Epithelial cell of proximal tubule (primary cell): ENCODE results near the gene RABGAP1L. TPM values are rescaled to one million over a fixed set of nuclear protein-coding genes. Genes with fewer than 3 reads are reported as not detected.

Experiments
- DNase-seq: peaks from one replicate; pipeline ENCODE4 v3.0.0-alpha.2; 2011; ENCODE audit warnings: low read depth
- H3K4me3 ChIP-seq: 2 replicates; pipeline ENCODE4 v1.5.1; 2011; ENCODE audit warnings: low read depth, mild to moderate bottlenecking, low read length
- CTCF ChIP-seq: conservative IDR thresholded peaks from 2 replicates; pipeline ENCODE4 v1.5.1; 2012; ENCODE audit warnings: low read depth, mild to moderate bottlenecking, low read length
- total RNA-seq: library from RNA; depleted of rRNA; stranded (reverse); fragments of >200 nt; gene quantifications from 2 replicates; pipeline ENCODE4 v1.2.3, GENCODE V29; 2015

Gene RABGAP1L
- total RNA-seq, 1 donor from 2014 or later: 16.3 TPM

DNA sequence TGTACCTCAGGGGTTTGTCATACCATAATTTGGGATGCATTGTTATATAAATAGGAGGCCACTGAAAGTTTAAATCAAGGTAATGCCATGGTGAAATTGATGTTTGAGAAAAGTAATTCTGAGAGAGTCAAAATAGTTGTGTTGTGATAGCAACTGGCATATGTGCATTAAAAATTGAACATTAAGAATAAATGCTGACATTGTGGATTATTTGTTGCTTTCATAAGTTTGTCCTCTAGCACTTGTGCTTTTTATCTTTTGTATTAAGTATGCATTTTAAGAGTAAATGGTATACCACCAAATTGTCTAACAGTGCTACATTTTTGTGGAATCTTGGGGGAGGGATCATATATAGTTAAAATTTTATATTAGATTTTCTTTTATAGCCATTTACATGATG, 564.5 kb downstream of the RABGAP1L start:
- no peak overlapping the region for H3K4me3 ChIP-seq
- no peak for TF ChIP-seq CTCF
- no peak for DNase-seq

DNA sequence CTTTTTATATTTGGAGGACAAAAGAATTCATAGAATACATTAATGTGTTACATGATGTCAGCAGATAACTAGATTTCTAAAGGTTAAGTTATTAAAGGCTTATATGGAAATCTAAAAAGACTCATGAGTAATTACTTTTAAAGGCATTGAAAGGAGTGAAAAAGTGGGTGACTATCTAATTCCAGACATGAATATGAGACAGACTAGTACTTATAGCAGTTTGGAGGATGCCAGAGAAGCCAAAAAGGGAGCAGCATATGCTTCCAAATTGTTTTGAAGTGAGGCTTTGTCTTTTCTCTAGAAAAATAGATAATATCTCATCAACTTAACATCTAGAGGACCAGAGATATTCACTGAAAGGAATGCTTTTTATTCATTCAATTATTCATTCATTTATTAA, 564.9 kb downstream of the RABGAP1L start:
- no peak for TF ChIP-seq CTCF
- no peak for DNase-seq
- H3K4me3 ChIP-seq: no peak overlapping the region

DNA sequence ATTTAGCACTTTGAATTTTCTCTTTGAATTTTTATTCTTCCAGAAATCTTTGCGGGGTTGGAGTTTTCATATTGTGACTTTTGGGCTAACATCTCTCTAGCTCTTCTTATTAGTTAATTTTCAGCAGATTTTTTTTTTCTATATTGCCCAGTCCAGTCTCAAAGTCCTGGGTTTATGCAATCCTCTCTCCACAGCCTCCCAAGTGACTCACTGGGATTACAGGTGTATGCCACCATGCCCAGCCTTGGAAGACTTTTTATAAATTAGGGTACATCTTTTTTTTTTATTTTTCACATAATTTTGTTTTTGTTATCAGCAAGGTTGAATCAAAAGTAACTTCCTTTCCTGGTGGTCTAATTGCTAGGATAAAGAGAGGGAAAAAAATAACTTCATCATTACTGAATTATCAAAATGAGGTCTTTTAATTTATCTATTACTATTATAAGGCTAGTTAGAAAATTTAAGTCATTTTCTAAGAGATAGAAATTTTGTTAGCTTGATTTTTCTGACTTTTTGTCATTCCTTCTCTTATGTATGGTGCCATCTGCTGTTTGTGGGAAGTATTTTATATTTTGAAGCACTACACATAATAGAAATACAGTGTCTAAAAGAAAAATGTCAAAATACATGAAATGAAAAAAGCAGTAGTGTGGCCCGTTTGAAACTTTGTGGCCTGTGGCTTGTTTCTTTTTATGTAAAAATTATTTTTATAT, 567.0 kb downstream of the RABGAP1L start:
- no peak overlapping the region for H3K4me3 ChIP-seq
- peak; percentile 57 for TF ChIP-seq CTCF
- DNase-seq: no peak

DNA sequence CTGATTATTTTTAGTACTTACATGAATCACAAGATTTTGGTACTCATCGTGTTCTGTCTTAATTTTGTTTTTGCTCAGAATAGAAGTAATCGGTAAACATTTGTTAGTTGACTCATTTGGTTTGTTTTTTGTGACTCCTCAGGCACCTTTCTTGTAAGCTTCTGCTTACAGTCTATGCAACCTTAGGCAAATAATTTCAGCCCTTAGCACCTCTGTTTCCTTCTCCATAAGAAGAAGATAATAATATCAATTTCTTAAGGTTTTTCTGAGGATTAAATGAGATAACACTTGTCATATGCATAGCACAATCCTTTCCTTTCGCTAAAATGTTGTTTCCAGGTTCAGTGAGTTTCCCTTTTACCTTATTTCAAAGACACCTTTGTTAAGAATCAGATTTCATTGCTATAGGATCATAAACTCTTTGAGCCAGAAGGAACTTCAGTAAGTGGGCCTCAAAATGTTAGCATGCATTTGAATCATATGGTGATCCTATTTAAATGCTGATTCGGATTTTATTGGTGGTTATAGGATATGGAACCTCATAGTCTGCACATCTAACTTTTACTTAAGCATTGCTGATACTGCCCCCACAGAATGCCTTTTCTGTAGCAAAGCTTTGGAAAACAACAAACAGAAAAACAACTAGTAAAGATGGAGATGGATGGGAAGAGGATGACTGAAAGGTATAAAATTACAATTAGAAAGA, 567.7 kb downstream of the RABGAP1L start:
- no peak for TF ChIP-seq CTCF
- no peak overlapping the region for H3K4me3 ChIP-seq
- DNase-seq: no peak

DNA sequence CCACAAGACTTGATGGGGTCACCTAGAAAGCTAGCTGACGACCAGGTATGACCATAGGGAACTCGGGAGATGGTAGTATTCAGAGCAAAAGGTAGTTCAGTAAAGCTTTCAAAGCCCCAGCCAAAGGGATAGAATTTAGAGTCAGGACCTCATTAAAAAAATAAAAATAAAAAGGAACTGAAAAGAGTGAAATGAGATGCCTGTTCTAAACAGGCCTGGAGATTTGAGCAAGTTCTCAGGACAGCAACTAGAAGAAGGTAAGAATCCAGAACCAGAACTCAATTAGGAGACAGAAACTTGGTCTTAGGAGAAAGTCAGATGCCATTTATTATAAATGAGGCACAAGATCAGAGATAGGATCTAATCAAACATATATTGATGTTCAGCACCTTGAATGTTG, 575.0 kb downstream of the RABGAP1L start:
- no peak for TF ChIP-seq CTCF
- H3K4me3 ChIP-seq: no peak overlapping the region

DNA sequence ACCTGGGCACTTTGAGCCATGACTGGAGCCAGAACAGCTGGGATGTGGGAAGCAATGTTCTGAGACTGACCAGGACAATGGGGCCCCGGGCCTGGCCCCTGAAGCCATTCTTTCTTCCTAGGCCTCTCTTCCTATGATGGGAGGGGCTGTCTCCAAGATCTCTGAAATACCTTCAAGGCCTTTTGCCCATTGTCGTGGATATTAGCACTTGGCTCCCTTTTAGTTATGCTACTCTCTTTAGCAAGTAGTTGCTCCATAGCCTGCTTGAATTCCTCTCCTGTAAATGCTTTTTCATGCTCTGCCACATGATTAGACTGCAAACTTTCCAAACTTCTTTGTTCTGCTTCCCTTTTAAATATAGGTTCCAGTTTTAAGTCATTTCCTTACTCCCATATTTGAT, 577.5 kb downstream of the RABGAP1L start:
- DNase-seq: no peak
- H3K4me3 ChIP-seq: no peak overlapping the region
- TF ChIP-seq CTCF: no peak

More for the DNA sequence above, 575.0 kb downstream of the RABGAP1L start:
- no peak for DNase-seq
